Superior temporal gyrus (tissue), 1 donor: ENCODE measurements around the gene PRKCE.

Experiments used
- DNase-seq: peaks from one replicate; pipeline ENCODE4 v3.0.0-alpha.2; 2016; ENCODE audit errors: extremely low spot score

PRKCE gene

DNA sequence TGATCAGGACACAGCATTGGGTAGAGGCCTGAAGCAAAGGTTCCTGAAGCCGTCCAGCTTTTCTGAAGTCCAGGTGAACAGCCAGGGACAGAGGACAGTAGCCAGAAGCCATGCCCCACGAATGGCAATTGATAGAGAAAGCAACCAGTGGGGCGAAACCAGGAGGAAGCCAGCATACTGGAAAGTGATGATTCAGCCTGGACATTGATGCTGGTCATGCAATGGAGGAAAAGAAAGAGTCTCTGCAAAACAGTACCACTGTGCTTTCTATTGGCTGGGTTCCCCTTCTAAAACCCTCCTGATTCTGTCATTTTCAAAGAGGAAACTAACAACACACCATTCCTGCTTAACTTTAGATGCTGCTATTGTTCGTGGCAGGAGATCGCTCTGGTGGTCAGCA lies 424.4 kb downstream of the PRKCE start:
- DNase-seq = no peak

DNA sequence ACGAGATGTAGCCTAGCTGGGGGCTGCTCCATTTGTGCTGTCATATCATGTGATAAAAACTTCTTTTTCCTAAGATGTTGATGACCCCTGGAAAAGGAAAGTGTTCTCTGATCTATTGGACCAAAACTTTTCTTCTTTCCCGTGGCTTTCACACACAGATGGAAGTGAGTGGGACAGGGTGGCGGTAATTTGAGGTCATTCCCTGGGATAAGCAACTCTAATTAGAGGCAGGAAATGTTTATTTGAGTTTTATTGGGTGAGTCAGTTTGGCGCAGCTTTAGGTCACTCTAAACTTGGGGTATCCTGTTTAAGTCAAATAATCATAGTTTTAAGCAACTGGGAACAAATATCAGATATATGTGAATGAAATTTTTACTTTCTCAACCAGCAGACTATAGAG lies 424.8 kb downstream of the PRKCE start:
- DNase-seq = no peak

DNA sequence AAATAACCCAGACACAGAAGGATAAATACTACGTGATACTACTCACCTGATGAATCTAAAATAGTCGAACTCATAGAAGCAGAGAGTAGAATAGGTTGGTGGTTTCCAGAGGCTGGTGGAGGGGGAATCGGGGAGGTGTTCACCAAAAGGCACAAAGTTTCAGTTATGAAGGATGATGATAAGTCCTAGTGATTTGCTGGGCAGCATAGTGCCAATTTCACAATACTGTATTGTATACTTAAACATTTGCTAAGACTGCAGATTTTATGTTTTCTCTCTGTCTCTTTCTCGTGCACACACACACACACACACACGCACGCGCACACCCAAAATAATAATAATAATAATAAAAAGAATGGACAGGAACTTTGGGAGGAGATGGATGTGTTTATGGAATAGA lies 425.4 kb downstream of the PRKCE start:
- no peak for DNase-seq

DNA sequence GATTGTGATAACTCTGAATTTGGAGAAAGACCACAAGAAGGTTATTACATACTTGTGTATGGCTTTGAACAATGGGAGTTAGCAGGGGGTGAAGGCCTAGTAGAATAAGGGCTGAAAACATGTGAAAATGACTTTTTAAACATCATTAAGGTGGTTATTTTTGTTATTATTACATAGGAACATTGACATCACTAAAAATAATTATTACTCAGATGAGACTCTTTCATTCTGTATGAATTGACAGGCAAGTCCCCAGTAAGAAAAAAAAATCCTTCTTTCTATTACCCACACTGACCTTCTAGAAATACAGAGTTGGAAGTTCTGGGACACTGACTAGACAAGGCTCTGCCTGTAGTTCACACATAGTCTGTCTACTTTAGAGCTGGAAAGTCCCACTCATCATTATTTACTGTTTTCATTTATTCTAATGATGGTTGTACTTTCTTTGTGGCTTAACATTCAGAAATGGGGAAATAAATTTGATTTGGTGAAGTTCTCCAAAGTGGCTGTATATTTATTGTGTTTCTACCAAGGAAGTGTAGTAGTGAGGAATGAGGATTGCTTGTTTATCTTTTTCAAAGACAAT lies 426.1 kb downstream of the PRKCE start:
- DNase-seq = no peak

DNA sequence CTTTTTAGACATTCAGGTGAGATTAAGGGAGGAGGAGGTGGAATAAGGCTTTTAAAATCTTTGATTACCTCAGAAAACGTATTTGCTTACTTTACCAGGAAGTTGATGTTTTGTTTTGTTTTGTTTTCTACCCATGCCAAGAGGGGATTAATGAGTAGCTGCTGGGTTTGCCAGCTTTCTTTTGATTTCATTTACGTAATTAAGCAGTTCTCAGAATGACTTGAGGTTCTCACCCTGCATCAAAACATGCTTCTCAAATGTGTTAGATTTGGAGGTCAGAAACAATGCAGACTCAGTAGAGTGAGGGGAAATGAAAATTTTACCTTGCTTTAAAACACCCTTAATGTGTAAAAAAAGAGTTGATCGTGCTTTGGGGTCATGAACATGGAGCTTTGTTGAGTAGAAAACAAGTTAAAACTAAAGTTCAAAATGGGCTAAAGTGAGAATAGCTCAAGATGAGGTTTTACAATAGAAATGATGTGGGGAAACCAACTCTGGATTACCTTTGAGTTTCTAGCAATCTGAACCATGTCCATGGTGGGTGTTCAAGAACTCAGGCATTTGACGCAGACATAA lies 428.6 kb downstream of the PRKCE start:
- DNase-seq = no peak

DNA sequence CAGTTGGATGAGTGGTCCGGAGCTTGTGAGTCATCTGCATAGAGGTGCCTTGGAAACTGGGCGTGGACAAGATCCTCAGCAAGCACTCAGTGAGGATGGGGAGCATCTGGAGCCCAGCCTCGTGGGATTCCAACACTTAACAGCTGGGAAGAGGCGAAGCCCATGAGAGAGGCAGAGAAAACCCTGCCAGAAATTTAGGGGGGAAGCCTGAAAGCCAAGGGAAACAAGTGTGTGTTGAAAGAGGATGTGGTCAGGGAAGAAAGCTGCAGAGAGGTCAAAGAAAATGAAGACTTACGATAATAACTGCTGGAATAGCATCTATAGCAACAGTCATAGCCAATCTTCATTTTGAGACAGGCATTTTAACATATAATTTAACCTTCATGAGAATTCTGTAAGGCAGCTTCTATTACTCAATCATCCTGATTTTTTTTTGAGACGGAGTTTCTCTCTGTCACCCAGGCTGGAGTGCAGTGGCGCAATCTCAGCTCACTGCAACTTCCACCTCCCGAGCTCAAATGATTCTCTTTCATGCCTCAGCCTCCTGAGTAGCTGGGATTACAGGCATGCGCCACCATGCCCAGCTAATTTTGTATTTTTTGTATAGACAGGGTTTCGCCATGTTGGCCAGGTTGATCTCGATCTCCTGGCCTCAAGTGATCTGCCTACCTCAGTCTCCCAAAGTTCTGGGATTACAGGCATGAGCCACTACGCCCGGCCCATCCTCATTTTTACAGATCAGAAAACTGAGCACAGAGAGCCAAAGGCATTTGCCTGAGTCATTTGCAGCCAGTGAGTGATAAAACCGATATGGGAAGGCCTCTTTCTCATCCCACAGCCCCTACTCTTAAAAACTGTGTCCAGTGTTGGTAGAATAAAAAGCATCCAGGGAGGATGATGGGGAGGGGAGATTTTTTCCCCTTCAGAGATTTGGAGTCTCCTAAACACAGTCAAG lies 431.3 kb downstream of the PRKCE start:
- DNase-seq = no peak

DNA sequence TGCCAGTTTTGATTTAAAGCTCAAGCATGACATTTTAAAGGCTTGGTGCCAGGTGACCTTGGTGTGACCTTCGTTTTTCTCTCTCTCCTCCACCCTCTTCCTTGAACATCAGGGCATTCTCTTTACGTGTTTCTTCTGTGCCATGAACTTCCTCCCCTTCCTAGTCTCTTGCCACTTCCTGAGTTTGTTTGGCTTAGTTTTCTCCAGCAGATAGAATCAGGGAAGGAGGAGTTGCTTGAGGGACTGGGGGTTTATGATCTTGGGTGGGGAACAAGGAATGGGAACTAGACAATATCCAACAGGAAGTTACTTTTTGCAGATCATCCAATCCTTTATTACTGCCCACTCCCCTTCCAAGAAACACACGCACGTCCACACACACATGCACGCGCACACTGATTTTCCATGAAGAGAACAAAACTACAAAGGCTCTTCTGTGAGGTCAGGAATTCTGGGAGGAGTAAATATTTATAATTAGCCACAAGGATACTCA lies 435.1 kb downstream of the PRKCE start:
- DNase-seq = no peak

DNA sequence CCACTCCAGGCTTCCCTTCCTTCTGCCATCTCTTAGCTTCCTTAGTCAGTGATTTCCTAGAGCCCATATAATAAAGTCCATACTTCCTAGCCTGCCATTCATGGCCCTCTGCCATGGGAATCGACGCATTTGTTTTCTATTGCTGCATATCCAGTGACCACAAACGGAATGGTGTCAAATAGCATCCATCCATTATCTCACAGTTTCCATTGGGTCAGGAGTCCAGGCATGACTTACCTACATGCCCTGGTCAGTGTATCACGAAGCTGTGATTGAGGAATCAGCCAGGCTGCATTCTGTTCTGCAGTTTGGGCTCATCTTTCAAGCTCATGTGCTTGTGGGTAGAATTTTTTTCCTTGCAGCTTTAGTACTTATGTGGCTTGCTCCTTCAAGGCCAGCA lies 436.0 kb downstream of the PRKCE start:
- no peak for DNase-seq

DNA sequence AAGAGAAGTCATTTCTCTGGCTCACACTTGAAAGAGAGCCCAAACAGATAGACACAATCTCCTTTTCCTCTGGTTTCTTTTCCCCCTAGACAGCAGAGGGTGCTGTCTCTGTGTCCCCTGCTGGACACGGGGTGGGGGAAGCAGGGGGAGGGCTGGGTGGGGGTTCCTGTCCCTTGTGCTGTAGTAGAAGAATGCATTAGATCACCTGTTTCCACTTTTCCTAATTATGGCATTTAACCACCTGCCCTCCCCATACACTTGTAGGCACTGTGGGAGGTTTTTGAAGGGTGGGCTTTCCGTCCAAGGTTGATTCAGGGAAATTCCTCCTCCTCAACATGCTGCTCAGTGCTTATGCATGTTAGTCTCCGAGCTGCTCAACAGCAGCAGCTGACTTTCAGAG lies 439.5 kb downstream of the PRKCE start:
- no peak for DNase-seq

DNA sequence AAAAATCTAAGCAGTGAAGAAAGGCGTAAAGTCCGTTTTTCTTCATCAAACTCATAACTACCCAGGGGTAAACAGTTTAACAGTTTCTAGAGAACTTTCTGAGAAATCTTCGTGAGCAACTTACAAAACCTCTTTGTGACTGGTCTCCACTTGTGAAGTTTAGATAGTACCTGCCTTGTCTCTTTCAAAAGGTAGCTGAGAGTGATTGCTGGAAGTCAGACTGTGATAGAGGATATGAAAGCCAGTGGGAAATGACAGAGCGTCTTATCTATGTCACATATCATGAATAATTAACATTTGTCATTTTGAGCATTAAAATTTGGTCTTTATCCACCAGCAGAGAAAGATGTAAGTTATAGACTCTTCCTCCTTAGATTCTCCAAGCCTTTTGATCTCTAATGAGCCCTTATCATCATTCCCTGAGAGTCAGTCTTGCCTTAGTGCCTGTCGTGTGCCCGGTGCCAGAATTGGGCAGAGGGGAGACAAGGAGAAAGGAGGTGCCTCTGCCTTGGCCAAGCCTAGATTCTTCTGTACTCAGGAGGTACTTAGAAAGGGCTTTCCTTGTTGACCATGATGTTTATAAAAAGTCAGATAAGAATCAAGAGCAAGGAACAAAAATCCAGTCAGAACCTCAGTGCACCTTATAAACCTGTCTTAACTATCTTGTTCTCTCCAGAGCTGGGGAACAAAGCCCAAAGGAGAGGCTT lies 440.6 kb downstream of the PRKCE start:
- no peak for DNase-seq

DNA sequence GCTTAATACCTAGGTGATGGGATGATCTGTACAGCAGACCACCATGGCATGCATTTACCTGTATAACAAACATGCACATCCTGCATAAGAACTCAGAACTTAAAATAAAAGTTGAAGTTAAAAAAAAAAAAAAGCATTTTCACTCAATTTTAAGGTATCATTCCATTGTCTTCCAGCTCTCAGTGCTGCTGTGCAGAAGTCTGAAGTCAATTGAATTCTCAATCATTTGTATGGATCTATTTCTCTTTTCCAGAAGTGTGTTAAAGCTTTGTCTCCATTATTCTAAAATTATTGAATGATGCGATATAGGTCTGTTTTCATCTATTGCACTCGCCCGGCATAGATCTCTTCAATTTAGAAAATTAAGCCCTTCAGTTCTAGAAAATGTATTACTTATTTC lies 443.2 kb downstream of the PRKCE start:
- no peak for DNase-seq

DNA sequence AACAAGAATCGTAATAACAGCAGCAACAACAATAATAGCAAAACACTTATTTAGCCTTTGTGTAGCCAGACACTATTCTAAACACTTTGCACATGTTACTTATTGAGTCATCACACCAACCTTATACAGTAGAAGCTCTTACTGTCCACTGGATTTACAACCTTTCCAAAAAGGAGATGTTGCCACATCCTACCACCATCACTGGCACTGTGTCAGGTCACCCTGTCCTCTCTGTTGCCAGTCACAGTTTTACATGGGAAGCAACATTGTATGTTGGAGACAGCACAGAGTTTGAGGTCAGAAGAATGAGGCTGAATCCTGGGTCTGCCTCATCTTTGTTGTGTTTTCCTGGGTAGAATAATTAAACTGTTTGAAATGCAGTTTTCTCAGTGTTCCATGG lies 444.4 kb downstream of the PRKCE start:
- DNase-seq = no peak

DNA sequence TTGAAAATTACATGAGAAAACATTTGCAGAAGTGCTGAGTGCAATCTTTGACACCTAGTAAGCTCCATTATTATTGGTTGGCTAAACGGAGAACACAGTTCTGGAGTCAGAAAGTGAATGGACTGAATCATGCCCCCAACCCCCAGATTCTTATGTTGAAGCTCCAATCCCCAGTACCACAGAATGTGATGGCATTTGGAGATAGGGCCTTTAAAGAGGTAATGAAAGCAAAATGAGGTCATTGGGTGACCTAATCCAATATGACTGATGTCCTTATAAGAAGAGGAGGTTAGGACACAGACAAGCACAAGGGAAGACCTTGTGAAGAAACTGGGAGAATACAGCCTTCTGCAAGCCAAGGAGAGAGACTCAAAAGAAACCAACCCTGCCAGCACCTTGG lies 444.8 kb downstream of the PRKCE start:
- DNase-seq = no peak

DNA sequence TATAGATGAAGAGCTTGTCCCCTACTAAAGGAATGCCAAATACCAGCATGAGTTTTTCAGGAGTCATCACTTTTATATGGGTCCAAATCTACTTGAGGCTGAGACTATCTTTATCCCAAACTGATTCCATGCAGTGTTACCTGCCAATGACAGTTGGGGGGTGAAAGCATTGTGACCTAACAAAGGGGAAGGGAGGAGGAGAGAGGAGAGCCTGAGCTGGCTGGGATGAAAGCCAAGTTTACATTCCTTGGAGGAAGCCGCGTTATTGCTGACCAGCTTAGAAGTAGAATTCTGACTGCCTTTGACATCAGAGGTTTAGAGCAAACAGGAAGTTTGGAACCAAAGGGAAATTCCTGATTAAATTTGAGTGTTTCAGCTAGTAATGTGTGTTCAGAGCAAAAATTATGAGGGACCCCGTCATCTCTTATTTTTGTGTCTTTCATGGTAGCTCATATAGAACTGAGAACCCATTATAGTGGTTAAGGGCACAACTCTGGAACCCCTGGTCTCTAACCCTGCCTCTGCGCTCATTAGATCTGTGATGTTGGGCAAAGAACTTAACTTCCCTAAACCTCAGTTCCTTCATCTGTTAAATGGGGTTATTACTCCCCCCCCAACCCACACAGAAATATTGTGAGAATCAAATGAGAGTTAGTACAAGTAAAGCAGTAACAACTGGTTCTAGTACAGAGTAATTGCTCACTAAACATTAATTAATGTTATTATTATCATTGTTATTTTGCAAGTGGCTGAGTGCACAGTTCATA lies 446.4 kb downstream of the PRKCE start:
- no peak for DNase-seq

DNA sequence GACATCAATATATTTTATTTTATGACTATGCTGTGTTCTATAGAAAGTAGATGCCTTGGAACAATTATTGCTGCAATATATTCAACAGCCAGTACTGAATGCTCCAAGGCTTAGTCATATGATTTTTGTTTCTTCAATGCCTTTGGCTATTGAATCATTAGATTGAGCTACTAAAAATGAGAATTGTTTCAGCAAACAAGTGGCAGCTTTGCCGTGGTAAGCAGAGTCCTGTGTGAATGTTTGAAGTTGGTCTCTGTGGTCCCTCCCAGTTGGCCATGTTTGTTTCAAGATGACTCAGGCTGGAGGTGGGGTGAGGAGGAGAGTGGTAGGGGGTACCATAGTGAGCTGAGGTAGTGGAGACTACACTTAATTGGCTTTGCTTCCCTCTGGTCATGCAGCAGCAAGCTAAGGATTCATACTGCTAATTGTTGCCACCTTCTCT lies 447.2 kb downstream of the PRKCE start:
- DNase-seq = no peak

DNA sequence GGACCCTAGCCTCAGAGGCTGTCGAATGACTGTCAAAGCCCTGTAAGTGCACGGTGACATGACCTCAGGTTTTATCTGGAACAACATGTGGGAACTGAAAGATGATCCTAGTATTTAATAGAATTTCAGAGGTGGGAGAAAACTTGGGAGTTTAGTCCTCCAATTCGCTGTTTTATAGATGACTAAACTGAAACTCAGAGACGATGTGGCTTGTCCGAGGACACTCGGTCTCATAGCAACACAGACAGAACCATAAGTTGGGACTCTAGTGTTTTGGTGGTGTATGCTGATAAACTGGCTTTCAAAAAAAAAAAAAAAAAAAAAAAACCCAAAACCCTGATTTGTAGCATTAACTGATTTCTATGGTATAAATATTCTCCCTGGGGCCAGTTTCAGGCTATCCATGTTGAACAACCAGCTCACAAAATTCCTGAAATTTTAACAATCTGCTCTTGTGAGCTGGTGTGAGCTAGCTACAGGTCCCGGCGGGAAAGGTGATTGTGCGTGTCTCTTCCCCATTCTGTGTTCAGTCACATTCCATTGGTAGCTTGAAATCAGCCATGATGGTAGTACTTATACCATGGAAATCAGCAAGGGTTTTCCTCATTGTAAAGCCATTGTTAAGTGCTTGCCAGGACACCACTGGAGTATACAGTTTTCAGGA lies 450.2 kb downstream of the PRKCE start:
- DNase-seq = no peak

DNA sequence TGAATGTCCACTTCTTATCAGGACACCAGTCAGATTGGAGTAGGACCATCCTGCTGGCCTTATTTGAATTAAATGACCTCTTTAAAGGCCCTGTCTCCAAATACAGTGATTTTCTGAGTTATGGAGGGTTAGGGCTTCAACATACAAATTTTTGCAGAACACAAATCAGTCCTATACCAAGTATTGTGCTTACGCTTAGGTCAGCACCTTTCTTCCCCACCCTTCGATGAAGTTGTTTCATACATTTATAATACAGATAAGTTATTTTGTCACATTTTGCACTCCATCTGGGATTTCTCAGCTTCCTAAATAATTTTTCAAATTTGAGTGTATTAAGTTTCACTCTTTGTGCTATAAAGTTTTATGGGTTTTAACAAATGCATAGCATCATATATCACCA lies 455.2 kb downstream of the PRKCE start:
- no peak for DNase-seq

DNA sequence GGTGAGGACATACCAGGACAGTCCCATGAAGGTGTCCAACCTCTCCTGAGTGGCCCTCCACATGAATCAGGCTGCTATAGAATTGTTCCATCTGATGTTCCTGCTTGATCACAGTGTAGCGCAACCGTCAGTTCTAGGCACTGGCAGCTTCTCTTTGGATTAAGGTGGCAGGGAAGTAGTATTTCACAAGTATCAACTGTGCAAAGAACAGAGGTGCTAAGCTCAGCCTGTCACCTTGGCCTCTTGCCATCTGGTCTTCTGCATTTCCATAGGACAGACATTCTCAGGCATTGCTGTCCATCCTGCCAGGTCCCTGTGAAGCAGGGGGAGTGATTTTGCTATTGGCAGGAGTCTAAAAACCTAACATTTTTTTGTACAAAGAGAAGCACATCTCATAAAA lies 463.5 kb downstream of the PRKCE start:
- DNase-seq = no peak

DNA sequence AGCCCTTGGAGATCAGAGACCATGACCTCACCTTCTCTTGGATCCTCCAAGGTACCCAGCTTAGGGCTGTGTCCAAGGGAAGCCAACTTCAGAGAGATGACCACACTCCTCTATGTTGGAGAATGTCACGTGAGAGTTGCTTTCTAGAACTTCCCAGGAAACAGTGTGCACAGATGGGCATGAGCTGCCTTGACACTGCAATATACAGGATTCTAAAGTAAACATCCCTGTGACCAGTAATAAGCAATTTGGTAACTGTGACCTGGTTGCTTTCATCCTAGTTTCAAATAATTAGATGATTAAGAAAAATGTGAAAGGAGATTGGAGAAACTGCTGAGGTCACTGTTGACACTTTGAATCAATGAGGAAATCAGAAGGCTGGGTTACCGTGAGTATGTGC lies 464.7 kb downstream of the PRKCE start:
- DNase-seq = no peak

DNA sequence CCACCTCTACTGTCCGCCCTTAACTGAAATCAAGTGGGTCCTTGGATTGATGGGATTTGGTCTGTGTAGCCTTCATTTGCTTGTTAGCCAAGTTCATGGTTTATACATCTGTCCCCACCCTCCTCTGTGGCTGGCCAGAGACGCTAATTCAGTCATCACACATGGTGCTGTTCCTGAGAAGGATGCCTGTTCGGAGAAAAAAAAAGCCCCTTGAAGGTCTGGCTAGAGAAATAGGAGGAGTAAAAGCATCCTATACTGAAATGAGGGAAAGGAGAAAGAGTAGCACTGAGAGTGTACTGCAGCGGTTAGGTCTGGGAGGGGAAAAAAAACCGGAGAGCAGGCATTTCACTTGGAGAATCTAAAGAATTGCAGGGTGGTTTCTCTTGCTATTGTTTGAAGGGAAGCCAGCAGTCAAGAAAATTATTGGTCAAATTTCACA lies 465.1 kb downstream of the PRKCE start:
- no peak for DNase-seq

DNA sequence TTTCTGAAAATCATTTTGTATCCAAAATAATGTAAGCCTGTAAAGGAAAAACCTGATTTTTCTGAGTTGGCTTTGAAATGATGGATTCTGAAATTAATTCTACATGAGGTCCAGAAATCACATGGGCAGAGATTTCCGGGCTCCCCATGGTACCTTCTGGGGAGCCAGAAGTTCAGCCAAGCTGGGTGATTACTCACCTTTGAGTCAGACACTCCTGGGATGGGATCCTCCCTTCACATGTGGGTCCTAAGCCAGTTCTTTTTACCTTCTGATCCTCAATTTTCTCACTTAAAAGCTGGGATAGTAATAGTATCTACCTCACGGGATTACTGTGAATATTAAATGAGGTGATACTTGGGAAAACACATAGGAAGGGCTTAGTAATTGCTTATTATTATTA lies 465.9 kb downstream of the PRKCE start:
- DNase-seq = no peak
